Esophagus muscularis mucosa (tissue), 4 donors: ENCODE measurements around the gene GLCE. TPM values are rescaled to one million over a fixed set of nuclear protein-coding genes. Genes with fewer than 3 reads are reported as not detected.

Source experiments
- DNase-seq: peaks from one replicate; pipeline ENCODE4 v3.0.0-alpha.2; 2017; ENCODE audit errors: extremely low spot score
- H3K27ac ChIP-seq, 4 donors: fragments of 200-600 bp; sonication (generic); replicated peaks in 1 of 4; 1 replicate in 3 of 4; 2 replicates in 1 of 4; pipeline ENCODE4 v1.5.1; 2016 to 2019; ENCODE audit warnings: mild to moderate bottlenecking in 1 of 4
- H3K27me3 ChIP-seq, 4 donors: fragments of 200-600 bp; sonication (generic); one replicate each; pipeline versions ENCODE4 v1.5.1 to v1.6.0; 2016 to 2019
- H3K36me3 ChIP-seq, 4 donors: fragments of 200-600 bp; sonication (generic); one replicate each; pipeline ENCODE4 v1.5.1; 2016 to 2019
- H3K4me1 ChIP-seq, 4 donors: fragments of 200-600 bp; sonication (generic); one replicate each; pipeline ENCODE4 v1.5.1; 2016 to 2019
- H3K4me3 ChIP-seq, 4 donors: fragments of 200-600 bp; sonication (generic); 1 replicate in 2 of 4; 2 replicates in 2 of 4; pipeline ENCODE4 v1.5.1; 2016 to 2019; ENCODE audit warnings: mild to moderate bottlenecking in 4 of 4, moderate library complexity in 1 of 4
- H3K9me3 ChIP-seq, 4 donors: fragments of 200-600 bp; sonication (generic); 1 replicate in 3 of 4; 2 replicates in 1 of 4; pipeline ENCODE4 v1.5.1; 2016 to 2019
- CTCF ChIP-seq, 3 experiments: fragments of 200-600 bp in 2 of 3; fragments of 450-650 bp in 1 of 3; sonication (generic) in 2 of 3; IDR thresholded peaks; one replicate each; pipeline ENCODE4 v1.5.1; 2017 to 2019; ENCODE audit warnings: antibody characterized with exemption in 3 of 3, mild to moderate bottlenecking in 2 of 3, moderate library complexity in 1 of 3
- EP300 ChIP-seq: sonication (generic); formaldehyde crosslinking; IDR thresholded peaks from one replicate; pipeline ENCODE4 v1.6.1; 2017; ENCODE audit warnings: antibody characterized with exemption
- POLR2A ChIP-seq: fragments of 450-650 bp; IDR thresholded peaks from one replicate; pipeline ENCODE4 v1.6.1; 2017; ENCODE audit warnings: antibody characterized with exemption, moderate library complexity, mild to moderate bottlenecking, low read depth
- POLR2AphosphoS5 ChIP-seq, 2 donors: sonication (generic); formaldehyde crosslinking; IDR thresholded peaks; one replicate each; pipeline ENCODE4 v1.6.1; 2017; ENCODE audit warnings: antibody characterized with exemption in 2 of 2
- WGBS: methylation state at CpG from one replicate; pipeline ENCODE4 v1.1.5; 2018; 5-methylcytosine and 5-hydroxymethylcytosine counted together
- intact Hi-C: fragments of 100-400 bp; cut with DNase I; formaldehyde crosslinking; loops from one replicate; pipeline ENCODE4 v1.15.1; 2023
- total RNA-seq, 4 donors: library from RNA; depleted of rRNA; stranded (reverse); fragments of >200 nt; gene quantifications; one replicate each; pipeline versions ENCODE4 v1.1.0 to v1.2.1, GENCODE V29; 2016

The GLCE gene
- total RNA-seq, 4 donors from 2014 or later: 9.6 to 13.2 (median 9.8) TPM

- no peak for DNase-seq
- Histone ChIP-seq H3K4me1 (no peaks in the 10 kb centered on the region), H3K27ac (no peak overlapping the region), H3K4me3 (no peak overlapping the region), H3K36me3 (no peaks in the 10 kb centered on the region), H3K9me3 (no peaks in the 10 kb centered on the region), H3K27me3 (no peaks in the 10 kb centered on the region)
- no peak for TF ChIP-seq EP300
- TF ChIP-seq CTCF (IDR thresholded peaks at IDR 0.05): no peak
- TF ChIP-seq POLR2AphosphoS5 (IDR thresholded peaks at IDR 0.05): no peak
- no peak for TF ChIP-seq POLR2A
- WGBS: 86% methylated on average over 5 of the region's 5 CpGs
- intact Hi-C loops: no loop called here
Measured at GRCh38 chr15:69317392-69317841, 157.0 kb downstream of the GLCE start.

DNA sequence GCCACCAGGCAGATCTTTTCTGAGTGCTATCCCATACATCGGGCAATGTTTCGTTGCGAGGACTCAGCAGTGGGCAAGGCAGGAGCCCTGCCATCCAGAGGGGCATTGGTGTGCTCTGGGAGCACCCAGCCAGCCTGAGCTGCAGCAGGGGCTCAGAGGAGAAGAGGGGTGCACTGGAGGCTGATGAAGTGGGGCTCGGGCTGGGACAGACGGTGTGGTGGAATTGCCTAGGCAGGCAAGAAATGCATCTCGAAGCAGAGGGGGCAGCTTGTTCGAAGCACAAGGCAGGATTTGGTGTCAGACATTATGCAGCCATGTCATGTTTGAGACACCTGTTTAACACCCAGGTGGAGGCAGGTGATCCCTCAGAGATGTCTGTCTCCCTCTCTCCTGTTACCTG lies 157.6 kb downstream of the GLCE start:
- 83% methylated on average over 7 of the region's 7 CpGs for WGBS
- Histone ChIP-seq H3K9me3 (no peaks in the 10 kb centered on the region), H3K4me1 (no peaks in the 10 kb centered on the region), H3K36me3 (no peaks in the 10 kb centered on the region), H3K27ac (no peak overlapping the region), H3K4me3 (no peak overlapping the region), H3K27me3 (no peaks in the 10 kb centered on the region)
- DNase-seq: no peak
- intact Hi-C loops: no loop called here
- TF ChIP-seq CTCF (IDR thresholded peaks at IDR 0.05) (no peak), POLR2AphosphoS5 (IDR thresholded peaks at IDR 0.05) (no peak), EP300 (no peak), POLR2A (no peak)

- Histone ChIP-seq H3K4me1 (peaks cover 0 to 12% (median 7%) of the 10 kb centered on the region in 4 donors), H3K4me3 (no peak overlapping the region), H3K9me3 (no peaks in the 10 kb centered on the region), H3K27me3 (no peaks in the 10 kb centered on the region), H3K36me3 (no peaks in the 10 kb centered on the region), H3K27ac (no peak overlapping the region)
- no peak for TF ChIP-seq POLR2AphosphoS5 (IDR thresholded peaks at IDR 0.05)
- no peak for TF ChIP-seq CTCF (IDR thresholded peaks at IDR 0.05)
- no peak for TF ChIP-seq EP300
- TF ChIP-seq POLR2A: no peak
- DNase-seq: no peak
- intact Hi-C loops: no loop called here
- WGBS: 80% methylated on average over 18 of the region's 19 CpGs
Measured at GRCh38 chr15:69319384-69320375, 159.2 kb downstream of the GLCE start.

GRCh38 chr15:69320977-69321554 lies 160.6 kb downstream of the GLCE start:
- TF ChIP-seq POLR2AphosphoS5 (IDR thresholded peaks at IDR 0.05) (no peak), CTCF (IDR thresholded peaks at IDR 0.05) (no peak), EP300 (no peak), POLR2A (no peak)
- H3K4me3 ChIP-seq: no peak overlapping the region
- no peaks in the 10 kb centered on the region for H3K36me3 ChIP-seq
- intact Hi-C loops: no loop called here
- 43% methylated on average over 7 of the region's 7 CpGs for WGBS
- H3K9me3 ChIP-seq: no peaks in the 10 kb centered on the region
- peaks cover 0 to 12% (median 7%) of the 10 kb centered on the region in 4 donors for H3K4me1 ChIP-seq
- no peaks in the 10 kb centered on the region for H3K27me3 ChIP-seq
- no peak for DNase-seq
- no peak overlapping the region for H3K27ac ChIP-seq

Other genes with a start within 250 kb of the GLCE start
- 1 to 10 TPM; 3.1 to 5.8 (median 3.9) TPM for gene SPESP1, start 230.1 kb upstream of the GLCE start, total RNA-seq
- gene NOX5, start 145.9 kb upstream of the GLCE start, total RNA-seq: under 1 TPM; under 0.01 to 0.66 (median 0.34) TPM
- gene PAQR5, start 138.3 kb downstream of the GLCE start, total RNA-seq: 1 to 10 TPM in 2 of 4 donors, under 1 TPM in 2; 0.32 to 3.0 (median 1.5) TPM